ENCODE results near the gene CACNG1. TPM values are rescaled to one million over a fixed set of nuclear protein-coding genes. Genes with fewer than 3 reads are reported as not detected.
A peak's percentile ranks its signal among the peaks of the same experiment; 100 is the strongest.

The CACNG1 gene
- polyA plus RNA-seq, 1 of the 3 experiments (the other 2 are of a cell fraction): not detected

- TF ChIP-seq MEF2A (IDR thresholded peaks at IDR 0.05; ENCODE audit: borderline replicate concordance, low read depth) (no peak), RAD21 (IDR thresholded peaks at IDR 0.05; ENCODE audit: low read length) (no peak), USF2 (IDR thresholded peaks at IDR 0.05; ENCODE audit: borderline replicate concordance, low read depth, low read length) (no peak), CHD2 (IDR thresholded peaks at IDR 0.05; ENCODE audit: low read length, partially characterized antibody) (no peak), RFX5 (IDR thresholded peaks at IDR 0.05; ENCODE audit: low read length) (no peak), RXRA (IDR thresholded peaks at IDR 0.05; ENCODE audit: borderline replicate concordance, low read depth) (no peak), CTCF (IDR thresholded peaks at IDR 0.05) (no peak), ZBTB33 (IDR thresholded peaks at IDR 0.05; ENCODE audit: borderline replicate concordance, low read depth) (no peak)
Measured at GRCh38 chr17:67059372-67059771, 15.0 kb downstream of the CACNG1 start.

GRCh38 chr17:67063141-67063540 is 18.8 kb downstream of the CACNG1 start:
- H3F3A ChIP-seq (replicated peaks; ENCODE audit: insufficient read depth): no peaks in the 10 kb centered on the region
- POLR2A ChIA-PET: no interaction called here
- no peak for DNase-seq
- H3K27me3 ChIP-seq (ENCODE audit: insufficient read depth): no peaks in the 10 kb centered on the region
- no peak overlapping the region for H2AFZ ChIP-seq (ENCODE audit: low read depth)
- 90% methylated on average over 6 of the region's 6 CpGs for WGBS (ENCODE audit: low lambda C conversion rate)
- no peak overlapping the region; a peak in 1 of 4 replicates for H3K27ac ChIP-seq (ENCODE audit: low read depth in 2 of 2, low read length in 1 of 2)
- CTCF ChIA-PET: no interaction called here
- no peak overlapping the region for H3K4me2 ChIP-seq
- H3K9me2 ChIP-seq: no peaks in the 10 kb centered on the region
- H3K4me3 ChIP-seq (ENCODE audit: low read depth in 2 of 2, low read length in 1 of 2): no peak overlapping the region
- H3K36me3 ChIP-seq (replicated peaks in 1 of 2; ENCODE audit: control insufficient read depth in 1 of 2, insufficient read depth in 2 of 2, low read length in 1 of 2): no peaks in the 10 kb centered on the region
- no peaks in the 10 kb centered on the region for H4K20me1 ChIP-seq (ENCODE audit: insufficient read depth)
- H3K79me2 ChIP-seq (ENCODE audit: insufficient read depth): no peaks in the 10 kb centered on the region
- no peaks in the 10 kb centered on the region for H3K9me3 ChIP-seq
- no peak overlapping the region for H3K9ac ChIP-seq
- TF ChIP-seq MXI1 (IDR thresholded peaks at IDR 0.05; ENCODE audit: low read depth, low read length) (peak; percentile 37; the same call in 1 of the 2 replicates), TCF12 (IDR thresholded peaks at IDR 0.05) (no peak)
- H3K4me1 ChIP-seq (ENCODE audit: control insufficient read depth in 1 of 2, insufficient read depth in 2 of 2, low read depth in 1 of 2, low read length in 1 of 2): peaks cover 0 to 16% of the 10 kb centered on the region in 2 experiments; a peak in 1 of 4 replicates

More at GRCh38 chr17:67059372-67059771, 15.0 kb downstream of the CACNG1 start:
- Histone ChIP-seq H3K27ac (ENCODE audit: low read depth in 2 of 2, low read length in 1 of 2) (no peak overlapping the region), H3K4me1 (ENCODE audit: control insufficient read depth in 1 of 2, insufficient read depth in 2 of 2, low read depth in 1 of 2, low read length in 1 of 2) (no peaks in the 10 kb centered on the region), H3K9ac (no peak overlapping the region), H3K36me3 (replicated peaks in 1 of 2; ENCODE audit: control insufficient read depth in 1 of 2, insufficient read depth in 2 of 2, low read length in 1 of 2) (no peaks in the 10 kb centered on the region), H3K9me3 (no peaks in the 10 kb centered on the region), H3F3A (replicated peaks; ENCODE audit: insufficient read depth) (no peaks in the 10 kb centered on the region), H3K27me3 (ENCODE audit: insufficient read depth) (no peaks in the 10 kb centered on the region), H3K4me2 (no peak overlapping the region), H3K79me2 (ENCODE audit: insufficient read depth) (no peaks in the 10 kb centered on the region), H4K20me1 (ENCODE audit: insufficient read depth) (no peaks in the 10 kb centered on the region), H3K9me2 (no peaks in the 10 kb centered on the region), H2AFZ (ENCODE audit: low read depth) (no peak overlapping the region), H3K4me3 (ENCODE audit: low read depth in 2 of 2, low read length in 1 of 2) (no peak overlapping the region)
- WGBS (ENCODE audit: low lambda C conversion rate): 82% methylated on average over 5 of the region's 6 CpGs
- CTCF ChIA-PET: no interaction called here
- no peak for DNase-seq
- POLR2A ChIA-PET: no interaction called here
